Neutrophil (primary cell): ENCODE data around the gene LAMC2.
"Not testable (repeated sequence)": the region's sequence is repeated elsewhere in the genome, so short reads cannot be mapped to it uniquely, and the experiment has no call there.

Experiments used
- H3K27ac ChIP-seq: fragments of 200-600 bp; sonication (generic); 2 replicates; pipeline ENCODE4 v1.5.1; 2016; ENCODE audit warnings: mild to moderate bottlenecking, moderate library complexity
- H3K27me3 ChIP-seq: fragments of 200-600 bp; sonication (generic); 2 replicates; pipeline ENCODE4 v1.6.0; 2016; ENCODE audit warnings: mild to moderate bottlenecking
- H3K36me3 ChIP-seq: fragments of 200-600 bp; sonication (generic); 2 replicates; pipeline ENCODE4 v1.5.1; 2017
- H3K4me1 ChIP-seq, 2 experiments: fragments of 200-600 bp in 1 of 2; sonication (generic) in 1 of 2; 1 replicate in 1 of 2; 2 replicates in 1 of 2; pipeline versions ENCODE4 v1.5.1 to v1.6.1; 2013 to 2016; ENCODE audit warnings: low read depth in 1 of 2, low read length in 1 of 2, mild to moderate bottlenecking in 1 of 2, moderate library complexity in 1 of 2; ENCODE audit not compliant: control insufficient read depth in 1 of 2, insufficient read depth in 1 of 2
- H3K4me3 ChIP-seq, 2 experiments: fragments of 200-600 bp in 1 of 2; sonication (generic) in 1 of 2; 1 replicate in 1 of 2; 2 replicates in 1 of 2; pipeline ENCODE4 v1.5.1; 2013 to 2016; ENCODE audit warnings: low read depth in 1 of 2, low read length in 1 of 2, mild to moderate bottlenecking in 1 of 2, moderate library complexity in 1 of 2
- H3K9me3 ChIP-seq: fragments of 200-600 bp; sonication (generic); 2 replicates; pipeline ENCODE4 v1.5.1; 2016
- TF ChIP-seq, protein P1 (sequence below): fragments of 200-600 bp; sonication (generic); IDR thresholded peaks from 2 replicates; pipeline ENCODE4 v1.5.1; 2016; ENCODE audit warnings: antibody characterized with exemption

LAMC2 gene

DNA sequence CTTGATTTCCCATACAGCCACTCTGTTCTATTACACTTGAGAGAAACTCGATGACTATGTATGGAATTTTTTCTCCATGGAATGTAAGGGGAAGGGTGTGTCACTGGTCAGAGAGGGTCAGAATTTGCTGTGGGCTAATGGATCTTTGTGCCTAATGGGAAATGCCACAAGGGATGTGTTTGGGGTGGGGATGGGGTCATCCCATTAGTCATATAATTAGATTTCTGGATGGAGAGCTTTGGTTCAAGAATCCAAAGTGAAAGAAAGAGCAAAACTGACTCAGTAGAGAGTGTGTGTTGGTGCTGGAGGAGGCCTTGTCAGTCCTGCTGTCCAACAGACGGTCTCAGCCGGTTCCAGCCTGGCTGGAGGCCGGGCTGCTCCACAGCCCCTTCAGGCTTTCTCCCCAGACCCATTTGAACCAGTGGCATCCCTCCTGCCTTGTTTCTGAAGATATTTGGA lies 86.4 kb downstream of the LAMC2 start:
- H3K4me1 ChIP-seq = no peaks in the 10 kb centered on the region
- no peaks in the 10 kb centered on the region for H3K9me3 ChIP-seq
- no peak overlapping the region for H3K27ac ChIP-seq
- H3K4me3 ChIP-seq = no peak overlapping the region
- TF ChIP-seq, protein P1, sequence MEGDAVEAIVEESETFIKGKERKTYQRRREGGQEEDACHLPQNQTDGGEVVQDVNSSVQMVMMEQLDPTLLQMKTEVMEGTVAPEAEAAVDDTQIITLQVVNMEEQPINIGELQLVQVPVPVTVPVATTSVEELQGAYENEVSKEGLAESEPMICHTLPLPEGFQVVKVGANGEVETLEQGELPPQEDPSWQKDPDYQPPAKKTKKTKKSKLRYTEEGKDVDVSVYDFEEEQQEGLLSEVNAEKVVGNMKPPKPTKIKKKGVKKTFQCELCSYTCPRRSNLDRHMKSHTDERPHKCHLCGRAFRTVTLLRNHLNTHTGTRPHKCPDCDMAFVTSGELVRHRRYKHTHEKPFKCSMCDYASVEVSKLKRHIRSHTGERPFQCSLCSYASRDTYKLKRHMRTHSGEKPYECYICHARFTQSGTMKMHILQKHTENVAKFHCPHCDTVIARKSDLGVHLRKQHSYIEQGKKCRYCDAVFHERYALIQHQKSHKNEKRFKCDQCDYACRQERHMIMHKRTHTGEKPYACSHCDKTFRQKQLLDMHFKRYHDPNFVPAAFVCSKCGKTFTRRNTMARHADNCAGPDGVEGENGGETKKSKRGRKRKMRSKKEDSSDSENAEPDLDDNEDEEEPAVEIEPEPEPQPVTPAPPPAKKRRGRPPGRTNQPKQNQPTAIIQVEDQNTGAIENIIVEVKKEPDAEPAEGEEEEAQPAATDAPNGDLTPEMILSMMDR = no peak
- no peaks in the 10 kb centered on the region for H3K27me3 ChIP-seq
- no peaks in the 10 kb centered on the region for H3K36me3 ChIP-seq

DNA sequence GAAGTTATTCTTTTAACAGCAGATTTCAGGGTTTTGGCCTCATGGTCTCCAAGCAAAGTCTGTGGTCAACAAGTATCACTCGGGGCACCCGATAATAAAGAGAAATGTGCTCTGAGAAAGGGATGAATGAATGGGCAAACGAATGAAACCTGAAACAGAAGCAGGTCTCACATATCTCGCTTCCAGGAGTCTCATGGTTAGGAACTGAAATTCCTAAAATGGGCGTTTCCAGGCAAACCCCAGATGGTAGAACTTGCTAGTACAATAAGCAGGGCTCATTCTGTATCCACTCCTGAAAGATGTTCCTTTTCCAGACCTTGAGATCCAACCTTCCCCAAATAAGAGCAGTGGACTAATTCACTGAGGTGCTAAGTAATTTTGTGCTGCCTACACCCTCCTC lies 87.2 kb downstream of the LAMC2 start:
- Histone ChIP-seq H3K27me3 (no peaks in the 10 kb centered on the region), H3K36me3 (no peaks in the 10 kb centered on the region), H3K27ac (no peak overlapping the region), H3K4me1 (peaks cover 2% of the 10 kb centered on the region in 2 experiments), H3K9me3 (no peaks in the 10 kb centered on the region), H3K4me3 (no peak overlapping the region)
- TF ChIP-seq, protein P1 = no peak

DNA sequence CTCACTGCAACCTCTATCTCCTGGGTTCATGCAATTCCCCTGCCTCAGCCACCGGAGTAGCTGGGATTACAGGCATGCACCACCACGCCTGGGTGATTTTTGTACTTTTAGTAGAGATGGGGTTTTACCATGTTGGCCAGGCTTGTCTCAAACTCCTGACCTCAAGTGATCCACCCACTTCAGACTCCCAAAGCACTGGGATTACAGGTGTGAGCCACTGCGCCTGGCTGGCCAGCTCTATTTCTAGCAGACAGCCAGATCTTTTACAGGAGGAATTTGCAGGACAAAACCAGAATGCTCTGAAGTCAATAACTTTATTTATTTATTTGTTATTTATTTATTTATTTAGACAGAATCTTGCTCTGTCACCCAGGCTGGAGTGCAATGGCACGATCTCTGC lies 87.9 kb downstream of the LAMC2 start:
- H3K36me3 ChIP-seq, H3K4me1 ChIP-seq, H3K27me3 ChIP-seq, H3K4me3 ChIP-seq, H3K9me3 ChIP-seq, H3K27ac ChIP-seq: not testable (repeated sequence)

DNA sequence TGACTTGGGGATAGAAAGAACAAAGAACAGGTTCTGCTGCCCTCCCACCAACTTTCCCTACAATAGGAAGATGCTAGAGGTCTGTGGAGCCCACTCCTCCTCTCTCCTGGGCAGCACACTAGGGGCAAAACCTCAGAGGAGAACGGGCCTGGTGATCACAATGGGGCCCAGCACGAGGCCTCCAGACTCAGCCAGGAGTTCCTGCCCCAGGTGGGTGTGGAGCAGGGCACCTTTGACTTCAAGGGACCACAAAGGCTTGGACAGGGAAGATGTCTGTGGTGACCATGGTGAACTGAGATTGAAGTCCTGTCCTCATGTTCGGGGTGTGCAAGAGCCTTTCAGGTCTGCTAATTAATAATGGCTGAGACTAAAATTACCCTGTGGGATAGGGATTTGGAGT lies 88.8 kb downstream of the LAMC2 start:
- H3K36me3 ChIP-seq = no peaks in the 10 kb centered on the region
- no peaks in the 10 kb centered on the region for H3K27me3 ChIP-seq
- H3K27ac ChIP-seq = no peak overlapping the region
- H3K9me3 ChIP-seq = no peaks in the 10 kb centered on the region
- TF ChIP-seq, protein P1 = no peak
- peaks cover 17 to 18% of the 10 kb centered on the region in 2 experiments for H3K4me1 ChIP-seq
- H3K4me3 ChIP-seq = no peak overlapping the region

DNA sequence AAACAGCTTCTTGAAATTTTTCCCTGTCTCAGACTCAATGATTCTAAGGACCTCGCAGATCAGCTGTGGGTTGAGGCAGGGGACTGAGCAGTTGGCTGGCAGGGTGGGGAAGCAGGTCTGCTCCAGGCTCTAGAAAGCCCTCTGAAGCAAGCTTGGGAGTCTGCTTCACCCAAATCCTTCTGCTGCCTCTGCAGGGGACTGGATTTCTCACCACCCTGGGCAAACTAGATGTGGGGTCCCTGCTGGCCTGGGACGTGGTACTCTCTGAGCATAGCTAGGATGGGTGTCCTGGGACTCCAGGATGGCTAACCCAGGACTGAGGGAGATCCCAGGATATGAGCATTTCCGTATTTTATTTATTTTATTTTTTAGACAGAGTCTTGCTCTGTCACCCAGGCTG lies 89.3 kb downstream of the LAMC2 start:
- no peak overlapping the region for H3K27ac ChIP-seq
- H3K4me1 ChIP-seq = peaks cover 22% of the 10 kb centered on the region in 2 experiments
- no peaks in the 10 kb centered on the region for H3K9me3 ChIP-seq
- no peak overlapping the region for H3K4me3 ChIP-seq
- H3K27me3 ChIP-seq = no peaks in the 10 kb centered on the region
- TF ChIP-seq, protein P1 = no peak
- no peaks in the 10 kb centered on the region for H3K36me3 ChIP-seq

GRCh38 chr1:183276386-183277080 lies 90.5 kb downstream of the LAMC2 start:
- TF ChIP-seq, protein P1 = no peak
- H3K4me1 ChIP-seq = peaks cover 34% of the 10 kb centered on the region in 2 experiments
- no peak overlapping the region for H3K4me3 ChIP-seq
- no peaks in the 10 kb centered on the region for H3K9me3 ChIP-seq
- no peak overlapping the region for H3K27ac ChIP-seq
- H3K36me3 ChIP-seq = no peaks in the 10 kb centered on the region
- no peaks in the 10 kb centered on the region for H3K27me3 ChIP-seq
